Right lobe of liver (tissue), 4 donors: ENCODE data around the gene RFX3.

ENCODE experiments used
- CTCF ChIP-seq, 4 donors: fragments of 200-600 bp in 3 of 4; fragments of 450-650 bp in 1 of 4; IDR thresholded peaks; one replicate each; pipeline versions ENCODE4 v1.5.1 to v1.8.0; 2016 to 2022; ENCODE audit warnings: antibody characterized with exemption in 4 of 4, mild to moderate bottlenecking in 2 of 4
- POLR2A ChIP-seq: fragments of 450-650 bp; IDR thresholded peaks from one replicate; pipeline ENCODE4 v1.6.1; 2017; ENCODE audit warnings: antibody characterized with exemption, mild to moderate bottlenecking
- donor health status: DM: no; HTN: no; CAD: no.
- donor health status: DM: no; HTN: no; CAD: no.
- donor health status: DM: no; HTN: yes; CAD: no.

GRCh38 chr9:3455094-3455493 is 70.7 kb downstream of the RFX3 start:
- TF ChIP-seq POLR2A (no peak), CTCF (IDR thresholded peaks at IDR 0.05) (no peak)
